Epidermal melanocyte (primary cell): ENCODE data around the gene TEAD1.

ENCODE experiments used
- DNase-seq: peaks from one replicate; pipeline ENCODE4 v3.0.0; 2011; ENCODE audit warnings: low spot score; ENCODE audit not compliant: insufficient read length

TEAD1 gene

GRCh38 chr11:12832480-12833224 is 158.4 kb downstream of the TEAD1 start:
- no peak for DNase-seq

GRCh38 chr11:12834166-12834565 is 159.9 kb downstream of the TEAD1 start:
- DNase-seq = no peak

- DNase-seq = no peak
Observed at GRCh38 chr11:12834630-12835029, 160.4 kb downstream of the TEAD1 start.

GRCh38 chr11:12835286-12835685 is 161.1 kb downstream of the TEAD1 start:
- DNase-seq = no peak

GRCh38 chr11:12838463-12839123 is 164.4 kb downstream of the TEAD1 start:
- DNase-seq = no peak

- DNase-seq = no peak
Observed at GRCh38 chr11:12840871-12841660, 166.8 kb downstream of the TEAD1 start.

- peak; percentile 43 for DNase-seq
Observed at GRCh38 chr11:12841946-12842630, 167.9 kb downstream of the TEAD1 start.

GRCh38 chr11:12842933-12843636 is 168.9 kb downstream of the TEAD1 start:
- DNase-seq = no peak

- DNase-seq = no peak
Observed at GRCh38 chr11:12845163-12845562, 170.9 kb downstream of the TEAD1 start.

- DNase-seq = no peak
Observed at GRCh38 chr11:12845739-12846358, 171.6 kb downstream of the TEAD1 start.

- DNase-seq = no peak
Observed at GRCh38 chr11:12846786-12847615, 172.8 kb downstream of the TEAD1 start.

- no peak for DNase-seq
Observed at GRCh38 chr11:12848413-12848812, 174.2 kb downstream of the TEAD1 start.

- DNase-seq = no peak
Observed at GRCh38 chr11:12853325-12853651, 179.1 kb downstream of the TEAD1 start.

- DNase-seq = no peak
Observed at GRCh38 chr11:12853652-12854296, 179.6 kb downstream of the TEAD1 start.

GRCh38 chr11:12854297-12854661 is 180.1 kb downstream of the TEAD1 start:
- DNase-seq = no peak

GRCh38 chr11:12854829-12855228 is 180.6 kb downstream of the TEAD1 start:
- no peak for DNase-seq

- no peak for DNase-seq
Observed at GRCh38 chr11:12856338-12856737, 182.1 kb downstream of the TEAD1 start.

GRCh38 chr11:12857572-12857971 is 183.4 kb downstream of the TEAD1 start:
- no peak for DNase-seq

- DNase-seq = no peak
Observed at GRCh38 chr11:12859872-12860657, 185.8 kb downstream of the TEAD1 start.
